ENCODE measurements around the gene PTPRT.

PTPRT gene

GRCh38 chr20:42740226-42740870 is 449.4 kb downstream of the PTPRT start:
- Histone ChIP-seq H3K9ac (ENCODE audit: low read length) (no peak overlapping the region), H3K4me3 (ENCODE audit: low read length) (no peak overlapping the region), H3K27ac (ENCODE audit: low read depth, low read length) (no peak overlapping the region), H3K4me1 (ENCODE audit: control insufficient read depth, insufficient read depth, low read length) (peaks cover 4% of the 10 kb centered on the region), H3K36me3 (ENCODE audit: control insufficient read depth, insufficient read depth, low read length) (no peaks in the 10 kb centered on the region), H3K27me3 (ENCODE audit: control insufficient read depth, insufficient read depth, low read length) (no peaks in the 10 kb centered on the region)

GRCh38 chr20:42739683-42740082 is 450.0 kb downstream of the PTPRT start:
- Histone ChIP-seq H3K36me3 (ENCODE audit: control insufficient read depth, insufficient read depth, low read length) (no peaks in the 10 kb centered on the region), H3K27ac (ENCODE audit: low read depth, low read length) (no peak overlapping the region), H3K4me1 (ENCODE audit: control insufficient read depth, insufficient read depth, low read length) (peaks cover 4% of the 10 kb centered on the region), H3K9ac (ENCODE audit: low read length) (no peak overlapping the region), H3K27me3 (ENCODE audit: control insufficient read depth, insufficient read depth, low read length) (no peaks in the 10 kb centered on the region), H3K4me3 (ENCODE audit: low read length) (no peak overlapping the region)

DNA sequence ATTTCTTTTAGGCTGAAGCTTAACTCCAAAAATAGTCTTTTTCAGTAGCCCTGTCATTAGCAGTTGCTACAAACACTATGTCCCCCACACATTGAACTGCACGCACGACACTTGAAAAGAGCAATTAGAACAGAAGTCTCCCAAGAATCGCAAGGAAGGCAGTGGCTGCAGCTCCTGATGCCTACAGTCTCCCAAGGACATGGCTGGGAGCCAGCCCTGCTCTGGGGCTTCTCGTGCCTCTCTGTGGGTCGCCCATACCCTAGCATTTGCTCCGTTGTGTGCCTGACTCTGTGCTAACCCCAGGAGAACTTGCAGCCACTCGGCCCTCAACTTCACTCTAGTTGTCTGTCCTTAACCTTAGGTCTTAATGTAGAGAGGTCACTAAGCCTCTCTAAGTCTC is 454.2 kb downstream of the PTPRT start:
- Histone ChIP-seq H3K27ac (ENCODE audit: low read depth, low read length) (no peak overlapping the region), H3K36me3 (ENCODE audit: control insufficient read depth, insufficient read depth, low read length) (no peaks in the 10 kb centered on the region), H3K4me3 (ENCODE audit: low read length) (no peak overlapping the region), H3K9ac (ENCODE audit: low read length) (no peak overlapping the region), H3K4me1 (ENCODE audit: control insufficient read depth, insufficient read depth, low read length) (peaks cover 3% of the 10 kb centered on the region), H3K27me3 (ENCODE audit: control insufficient read depth, insufficient read depth, low read length) (no peaks in the 10 kb centered on the region)

DNA sequence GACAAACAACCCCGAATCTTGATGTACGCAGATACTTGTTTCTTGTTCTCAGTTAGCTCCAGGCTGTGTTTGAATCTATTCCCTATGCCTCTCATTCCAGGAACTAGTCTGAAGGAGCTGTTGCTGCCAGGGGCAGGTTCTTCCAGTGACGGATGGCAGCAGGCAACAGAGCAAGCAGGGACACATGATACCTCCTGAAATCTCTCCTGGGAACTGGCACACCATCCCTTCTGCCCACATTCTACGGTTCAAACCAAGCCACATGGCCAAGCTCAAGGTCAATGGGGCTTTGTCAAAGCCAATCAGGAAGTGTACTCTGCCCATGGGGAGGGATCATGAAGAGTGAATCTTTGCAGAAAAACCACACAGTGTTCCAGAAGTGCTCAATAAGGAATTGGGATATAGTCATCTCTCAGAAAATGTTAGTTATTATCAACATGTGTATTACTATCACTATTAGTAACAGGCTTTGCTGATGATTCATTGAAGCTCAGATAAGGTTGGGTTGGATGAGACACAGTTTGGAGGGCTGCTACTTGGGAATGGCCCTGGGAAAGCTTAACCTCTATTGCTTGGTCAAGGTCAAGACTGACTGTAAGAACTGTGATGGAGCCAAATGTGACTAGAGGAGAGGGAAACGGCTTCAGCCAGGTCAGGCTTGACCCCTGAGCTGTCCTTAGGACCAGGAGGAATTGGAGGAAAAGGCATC is 454.9 kb downstream of the PTPRT start:
- Histone ChIP-seq H3K27ac (ENCODE audit: low read depth, low read length) (no peak overlapping the region), H3K36me3 (ENCODE audit: control insufficient read depth, insufficient read depth, low read length) (no peaks in the 10 kb centered on the region), H3K9ac (ENCODE audit: low read length) (no peak overlapping the region), H3K4me1 (ENCODE audit: control insufficient read depth, insufficient read depth, low read length) (no peaks in the 10 kb centered on the region), H3K4me3 (ENCODE audit: low read length) (no peak overlapping the region), H3K27me3 (ENCODE audit: control insufficient read depth, insufficient read depth, low read length) (no peaks in the 10 kb centered on the region)

- H3K4me1 ChIP-seq (ENCODE audit: control insufficient read depth, insufficient read depth, low read length), result no peaks in the 10 kb centered on the region
- no peak overlapping the region for H3K4me3 ChIP-seq (ENCODE audit: low read length)
- no peak overlapping the region for H3K27ac ChIP-seq (ENCODE audit: low read depth, low read length)
- no peak overlapping the region for H3K9ac ChIP-seq (ENCODE audit: low read length)
- no peaks in the 10 kb centered on the region for H3K36me3 ChIP-seq (ENCODE audit: control insufficient read depth, insufficient read depth, low read length)
- H3K27me3 ChIP-seq (ENCODE audit: control insufficient read depth, insufficient read depth, low read length), result no peaks in the 10 kb centered on the region
Observed at GRCh38 chr20:42721923-42722322, 467.8 kb downstream of the PTPRT start.

DNA sequence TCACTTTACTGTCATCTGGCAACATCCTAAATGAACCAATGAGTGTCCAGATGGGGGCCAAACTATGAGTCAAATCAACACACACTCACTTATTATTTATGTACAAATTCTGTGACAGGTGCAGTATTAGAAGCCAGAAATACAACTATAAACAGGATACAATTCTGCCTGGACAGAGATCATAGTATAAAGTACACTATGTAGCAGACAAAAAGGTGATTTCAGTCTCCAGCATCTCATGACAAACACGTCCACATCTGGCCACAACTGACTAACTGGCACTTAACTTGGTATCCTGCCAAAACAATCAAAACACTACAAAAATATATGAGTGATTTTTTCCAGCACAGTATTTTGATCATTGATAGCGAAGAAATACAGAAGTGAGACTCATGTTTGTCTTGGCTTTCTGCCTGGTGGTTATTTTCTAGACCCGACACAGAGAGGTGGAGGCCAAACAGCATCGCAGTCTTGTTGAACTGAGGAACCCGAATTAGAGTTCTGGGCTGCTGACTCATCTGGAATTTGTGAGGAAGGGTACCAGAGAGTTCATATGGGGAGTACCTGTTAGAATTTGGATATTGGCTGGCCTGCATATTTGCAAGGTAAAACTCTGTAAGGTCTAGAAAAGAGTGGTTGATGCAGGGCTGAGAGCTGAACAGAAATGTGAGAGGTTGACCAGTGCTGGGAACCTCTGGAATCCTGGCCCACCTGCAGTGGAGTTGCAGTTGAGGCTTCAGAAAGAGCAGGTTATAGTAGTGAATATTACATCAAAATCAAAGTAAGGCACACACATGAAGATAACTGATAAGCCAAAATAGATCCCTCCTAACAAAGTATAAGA is 475.2 kb downstream of the PTPRT start:
- H3K4me1 ChIP-seq (ENCODE audit: control insufficient read depth, insufficient read depth, low read length), result no peaks in the 10 kb centered on the region
- H3K36me3 ChIP-seq (ENCODE audit: control insufficient read depth, insufficient read depth, low read length), result no peaks in the 10 kb centered on the region
- H3K9ac ChIP-seq (ENCODE audit: low read length), result no peak overlapping the region
- H3K27me3 ChIP-seq (ENCODE audit: control insufficient read depth, insufficient read depth, low read length), result no peaks in the 10 kb centered on the region
- no peak overlapping the region for H3K27ac ChIP-seq (ENCODE audit: low read depth, low read length)
- H3K4me3 ChIP-seq (ENCODE audit: low read length), result no peak overlapping the region

DNA sequence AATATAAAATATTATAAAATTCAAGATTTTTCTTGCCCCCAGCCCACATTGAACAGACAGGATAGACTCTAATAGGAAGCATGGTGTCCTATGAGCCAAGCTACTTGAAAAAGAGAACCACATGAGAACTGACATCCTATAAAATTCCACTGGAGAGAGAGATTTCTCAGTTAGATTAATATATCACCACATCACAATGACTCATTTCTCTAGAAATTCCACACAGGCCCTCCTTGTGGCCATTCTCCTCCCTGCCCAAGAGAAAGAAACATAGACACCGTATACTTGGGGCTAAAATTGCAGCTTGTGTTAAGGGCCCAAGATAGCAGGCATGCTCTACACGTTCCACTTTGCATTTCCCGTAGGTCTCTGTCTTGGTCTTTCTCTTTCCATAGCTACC is 481.4 kb downstream of the PTPRT start:
- no peak overlapping the region for H3K27ac ChIP-seq (ENCODE audit: low read depth, low read length)
- H3K4me1 ChIP-seq (ENCODE audit: control insufficient read depth, insufficient read depth, low read length), result peaks cover 9% of the 10 kb centered on the region
- H3K9ac ChIP-seq (ENCODE audit: low read length), result no peak overlapping the region
- no peaks in the 10 kb centered on the region for H3K27me3 ChIP-seq (ENCODE audit: control insufficient read depth, insufficient read depth, low read length)
- no peaks in the 10 kb centered on the region for H3K36me3 ChIP-seq (ENCODE audit: control insufficient read depth, insufficient read depth, low read length)
- no peak overlapping the region for H3K4me3 ChIP-seq (ENCODE audit: low read length)

- Histone ChIP-seq H3K4me3 (ENCODE audit: low read length) (no peak overlapping the region), H3K27ac (ENCODE audit: low read depth, low read length) (peak overlapping the region; percentile 66), H3K36me3 (ENCODE audit: control insufficient read depth, insufficient read depth, low read length) (no peaks in the 10 kb centered on the region), H3K27me3 (ENCODE audit: control insufficient read depth, insufficient read depth, low read length) (no peaks in the 10 kb centered on the region), H3K9ac (ENCODE audit: low read length) (no peak overlapping the region), H3K4me1 (ENCODE audit: control insufficient read depth, insufficient read depth, low read length) (peaks cover 9% of the 10 kb centered on the region)
Observed at GRCh38 chr20:42706759-42707158, 482.9 kb downstream of the PTPRT start.

GRCh38 chr20:42705550-42705949 is 484.2 kb downstream of the PTPRT start:
- peaks cover 12% of the 10 kb centered on the region for H3K4me1 ChIP-seq (ENCODE audit: control insufficient read depth, insufficient read depth, low read length)
- no peak overlapping the region for H3K4me3 ChIP-seq (ENCODE audit: low read length)
- H3K36me3 ChIP-seq (ENCODE audit: control insufficient read depth, insufficient read depth, low read length), result no peaks in the 10 kb centered on the region
- no peaks in the 10 kb centered on the region for H3K27me3 ChIP-seq (ENCODE audit: control insufficient read depth, insufficient read depth, low read length)
- no peak overlapping the region for H3K27ac ChIP-seq (ENCODE audit: low read depth, low read length)
- H3K9ac ChIP-seq (ENCODE audit: low read length), result no peak overlapping the region

GRCh38 chr20:42703744-42704143 is 486.0 kb downstream of the PTPRT start:
- no peak overlapping the region for H3K4me3 ChIP-seq (ENCODE audit: low read length)
- H3K36me3 ChIP-seq (ENCODE audit: control insufficient read depth, insufficient read depth, low read length), result no peaks in the 10 kb centered on the region
- H3K27ac ChIP-seq (ENCODE audit: low read depth, low read length), result no peak overlapping the region
- no peak overlapping the region for H3K9ac ChIP-seq (ENCODE audit: low read length)
- no peaks in the 10 kb centered on the region for H3K27me3 ChIP-seq (ENCODE audit: control insufficient read depth, insufficient read depth, low read length)
- H3K4me1 ChIP-seq (ENCODE audit: control insufficient read depth, insufficient read depth, low read length), result peaks cover 18% of the 10 kb centered on the region

DNA sequence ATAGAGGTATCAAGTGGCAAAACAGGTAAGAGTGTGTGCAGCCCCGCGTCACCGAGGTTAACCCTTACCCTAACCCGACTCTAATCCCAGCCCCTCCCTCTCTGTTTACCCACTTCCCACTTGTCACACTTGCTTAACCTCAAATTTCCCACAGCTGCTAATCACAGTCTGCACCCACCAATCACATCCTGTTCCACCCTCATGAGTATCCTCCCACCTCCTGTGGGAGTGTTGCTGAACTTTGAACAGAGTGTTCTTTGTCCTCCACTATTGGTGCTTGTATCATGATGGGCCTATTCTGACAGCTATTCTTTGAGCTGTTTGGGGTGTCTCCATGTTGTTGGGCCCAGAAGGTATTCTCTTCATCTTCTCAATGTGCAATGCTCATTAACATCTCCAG is 487.8 kb downstream of the PTPRT start:
- Histone ChIP-seq H3K4me1 (ENCODE audit: control insufficient read depth, insufficient read depth, low read length) (peaks cover 11% of the 10 kb centered on the region), H3K27ac (ENCODE audit: low read depth, low read length) (no peak overlapping the region), H3K36me3 (ENCODE audit: control insufficient read depth, insufficient read depth, low read length) (no peaks in the 10 kb centered on the region), H3K9ac (ENCODE audit: low read length) (no peak overlapping the region), H3K4me3 (ENCODE audit: low read length) (no peak overlapping the region), H3K27me3 (ENCODE audit: control insufficient read depth, insufficient read depth, low read length) (no peaks in the 10 kb centered on the region)

DNA sequence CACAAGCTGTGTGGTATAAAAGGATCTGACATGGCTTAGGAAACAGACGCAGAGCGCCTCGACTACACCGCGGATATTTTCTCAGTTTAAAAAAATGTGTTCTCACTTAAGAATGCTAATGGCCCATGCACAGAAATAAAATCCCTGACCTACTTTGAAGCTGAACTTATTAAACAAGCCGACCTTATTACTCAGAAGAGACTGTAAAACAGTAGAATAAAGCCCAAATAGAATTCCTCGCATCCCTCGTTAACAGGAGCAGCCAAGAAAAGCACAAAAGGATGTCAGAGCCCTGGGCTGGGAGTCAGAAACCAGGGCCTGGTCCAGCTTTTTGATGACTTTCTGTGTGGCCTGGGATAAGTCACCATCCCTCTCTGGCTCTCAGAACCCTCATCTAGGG is 489.3 kb downstream of the PTPRT start:
- H3K27ac ChIP-seq (ENCODE audit: low read depth, low read length), result peak overlapping the region; percentile 52
- no peaks in the 10 kb centered on the region for H3K27me3 ChIP-seq (ENCODE audit: control insufficient read depth, insufficient read depth, low read length)

More for the DNA sequence above, 489.3 kb downstream of the PTPRT start:
- H3K4me3 ChIP-seq (ENCODE audit: low read length), result no peak overlapping the region
- no peak overlapping the region for H3K9ac ChIP-seq (ENCODE audit: low read length)
- no peaks in the 10 kb centered on the region for H3K36me3 ChIP-seq (ENCODE audit: control insufficient read depth, insufficient read depth, low read length)
- H3K4me1 ChIP-seq (ENCODE audit: control insufficient read depth, insufficient read depth, low read length), result peaks cover 9% of the 10 kb centered on the region

Measured in rectal smooth muscle tissue (tissue), 1 donor.